Right lobe of liver (tissue), 6 donors: Measurements from ENCODE around the gene NAT16. TPM values are rescaled to one million over a fixed set of nuclear protein-coding genes. Genes with fewer than 3 reads are reported as not detected.
"Not testable (repeated sequence)": the region's sequence is repeated elsewhere in the genome, so short reads cannot be mapped to it uniquely, and the experiment has no call there.

Experiments
- ATAC-seq, 4 donors: fragments of 200-7000 bp; cut with Tn5 transposase; one replicate each; pipeline ENCODE4 v1.9.1; 2020; ENCODE audit warnings: mild to moderate bottlenecking in 4 of 4, moderate library complexity in 4 of 4
- DNase-seq, 3 donors: peaks; one replicate each; pipeline ENCODE4 v3.0.0-alpha.2; 2020
- H3K27ac ChIP-seq, 3 donors: fragments of 200-600 bp; one replicate each; pipeline ENCODE4 v1.8.0; 2022
- H3K27me3 ChIP-seq, 2 donors: fragments of 200-600 bp; one replicate each; pipeline ENCODE4 v1.8.0; 2022
- H3K36me3 ChIP-seq, 4 donors: fragments of 200-600 bp; sonication (generic) in 1 of 4; one replicate each; pipeline versions ENCODE4 v1.5.1 to v1.8.0; 2017 to 2022; ENCODE audit warnings: control low read depth in 1 of 4
- H3K4me1 ChIP-seq, 4 donors: fragments of 200-600 bp; sonication (generic) in 1 of 4; one replicate each; pipeline versions ENCODE4 v1.5.1 to v1.8.0; 2017 to 2022; ENCODE audit warnings: control low read depth in 1 of 4
- H3K4me3 ChIP-seq, 3 donors: fragments of 200-600 bp; one replicate each; pipeline ENCODE4 v1.8.0; 2022
- H3K9me3 ChIP-seq, 4 donors: fragments of 200-600 bp; sonication (generic) in 1 of 4; one replicate each; pipeline versions ENCODE4 v1.5.1 to v1.8.0; 2017 to 2022; ENCODE audit warnings: control low read depth in 1 of 4
- POLR2A ChIP-seq: fragments of 450-650 bp; IDR thresholded peaks from one replicate; pipeline ENCODE4 v1.6.1; 2017; ENCODE audit warnings: antibody characterized with exemption, mild to moderate bottlenecking
- WGBS: methylation state at CpG from one replicate; pipeline ENCODE4 v1.1.6; 2018; ENCODE audit warnings: low coverage, low lambda C conversion rate; ENCODE audit not compliant: insufficient coverage; ENCODE audit errors: missing lambda C conversion rate; 5-methylcytosine and 5-hydroxymethylcytosine counted together
- intact Hi-C, 2 donors: fragments of 100-400 bp; cut with DNase I; formaldehyde crosslinking; loops; one replicate each; pipeline versions ENCODE4 v1.11.2 to v1.14.1; 2022
- total RNA-seq, 6 experiments: library from RNA; depleted of rRNA in 2 of 6; stranded (reverse); fragments of >200 nt in 2 of 6; fragmentation: NEBNext Ultra II Directional in 3 of 6; extraction: Animal tissue kit (Norgen Biotek cat#: 25700) in 3 of 6; gene quantifications; one replicate each; pipeline versions ENCODE4 v1.1.0 to v1.2.4, GENCODE V29; 2016 to 2023
- TF ChIP-seq, protein P1 (sequence below), 4 donors: fragments of 200-600 bp in 3 of 4; fragments of 450-650 bp in 1 of 4; IDR thresholded peaks; one replicate each; pipeline versions ENCODE4 v1.5.1 to v1.8.0; 2016 to 2022; ENCODE audit warnings: antibody characterized with exemption in 4 of 4, mild to moderate bottlenecking in 2 of 4
- donor health status: DM: no; HTN: yes; CAD: no.
- donor health status: DM: no; HTN: no; CAD: no.
- donor health status: DM: no; HTN: no; CAD: no.
- donor health status: DM: no; HTN: yes; CAD: no.
- donor health status: DM: no; HTN: yes; CAD: no.

Gene NAT16
- total RNA-seq, 6 experiments from 2014 or later = not detected

GRCh38 chr7:101200862-101201599, 20.9 kb upstream of the NAT16 start, which contains the start of gene MOGAT3:
TSS of gene MOGAT3 (minus strand) at chr7:101201036. CDS start at chr7:101200854, 182 bp downstream.
- Histone ChIP-seq H3K27ac (peak within 1 kb of the TSS; percentile 50 to 66 (median 60)), H3K4me1 (peaks cover 0 to 11% (median 0%) of the 10 kb centered on the region in 4 donors), H3K27me3 (no peaks in the 10 kb centered on the region), H3K9me3 (no peaks in the 10 kb centered on the region), H3K36me3 (peaks cover 0 to 3% (median 0%) of the 10 kb centered on the region in 4 donors), H3K4me3 (peak within 1 kb of the TSS; percentile 45 to 56 (median 47))
- WGBS = 10% methylated on average over 18 of the region's 21 CpGs
- ATAC-seq (peak; percentile 78 to 87 (median 85)), DNase-seq (peak; percentile 79 to 84 (median 82))
- TF ChIP-seq, protein P1, sequence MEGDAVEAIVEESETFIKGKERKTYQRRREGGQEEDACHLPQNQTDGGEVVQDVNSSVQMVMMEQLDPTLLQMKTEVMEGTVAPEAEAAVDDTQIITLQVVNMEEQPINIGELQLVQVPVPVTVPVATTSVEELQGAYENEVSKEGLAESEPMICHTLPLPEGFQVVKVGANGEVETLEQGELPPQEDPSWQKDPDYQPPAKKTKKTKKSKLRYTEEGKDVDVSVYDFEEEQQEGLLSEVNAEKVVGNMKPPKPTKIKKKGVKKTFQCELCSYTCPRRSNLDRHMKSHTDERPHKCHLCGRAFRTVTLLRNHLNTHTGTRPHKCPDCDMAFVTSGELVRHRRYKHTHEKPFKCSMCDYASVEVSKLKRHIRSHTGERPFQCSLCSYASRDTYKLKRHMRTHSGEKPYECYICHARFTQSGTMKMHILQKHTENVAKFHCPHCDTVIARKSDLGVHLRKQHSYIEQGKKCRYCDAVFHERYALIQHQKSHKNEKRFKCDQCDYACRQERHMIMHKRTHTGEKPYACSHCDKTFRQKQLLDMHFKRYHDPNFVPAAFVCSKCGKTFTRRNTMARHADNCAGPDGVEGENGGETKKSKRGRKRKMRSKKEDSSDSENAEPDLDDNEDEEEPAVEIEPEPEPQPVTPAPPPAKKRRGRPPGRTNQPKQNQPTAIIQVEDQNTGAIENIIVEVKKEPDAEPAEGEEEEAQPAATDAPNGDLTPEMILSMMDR (IDR thresholded peaks at IDR 0.05) = no peak
- TF ChIP-seq POLR2A = peak; percentile 90
- intact Hi-C loops = no loop called here

GRCh38 chr7:101200504-101200861, 20.4 kb upstream of the NAT16 start:
- Histone ChIP-seq H3K9me3 (no peaks in the 10 kb centered on the region), H3K4me1 (peaks cover 0 to 11% (median 0%) of the 10 kb centered on the region in 4 donors), H3K36me3 (no peaks in the 10 kb centered on the region), H3K4me3 (peak overlapping the region; percentile 45 to 56 (median 47)), H3K27ac (peak overlapping the region; percentile 50 to 66 (median 60)), H3K27me3 (no peaks in the 10 kb centered on the region)
- TF ChIP-seq, protein P1 (IDR thresholded peaks at IDR 0.05) = no peak
- no peak for TF ChIP-seq POLR2A
- intact Hi-C loops = no loop called here
- ATAC-seq = peak; percentile 52 to 69 (median 66)
- 20% methylated on average over 1 of the region's 2 CpGs for WGBS
- no peak for DNase-seq

- not testable (repeated sequence) for H3K36me3 ChIP-seq, H3K9me3 ChIP-seq, ATAC-seq, DNase-seq, H3K27me3 ChIP-seq, H3K4me3 ChIP-seq, H3K27ac ChIP-seq
- intact Hi-C loops = loop anchor here (10.0 kb wide), 1 partner anchor 55 kb away; no protein-coding TSS in a partner anchor
- H3K4me1 ChIP-seq = peaks cover 0 to 11% (median 0%) of the 10 kb centered on the region in 4 donors
- WGBS = no CpG with 5 or more reads among the region's 10 CpGs
Measured at GRCh38 chr7:101199522-101199921, 19.4 kb upstream of the NAT16 start.

DNA sequence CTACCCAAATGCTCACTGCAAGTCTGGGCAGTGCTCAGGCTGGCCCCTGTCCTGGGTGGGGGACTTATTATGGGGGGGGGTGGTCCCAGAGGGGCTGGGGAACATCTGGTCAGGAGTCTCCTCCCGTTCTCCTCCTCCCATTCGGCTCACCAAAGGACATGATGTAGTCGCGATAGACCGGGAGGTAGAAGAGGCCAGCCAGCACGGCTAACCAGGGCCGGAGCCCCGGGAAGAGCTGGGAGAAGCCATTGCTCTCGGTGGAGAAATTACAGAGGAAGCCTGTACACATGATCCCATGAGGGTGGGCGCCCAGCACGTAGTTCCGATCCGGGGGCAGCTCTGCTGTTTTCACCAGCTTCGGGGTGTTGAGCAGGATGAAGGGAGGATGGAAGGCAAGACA, 18.4 kb upstream of the NAT16 start:
- TF ChIP-seq, protein P1 (IDR thresholded peaks at IDR 0.05) = no peak
- no peak for TF ChIP-seq POLR2A
- intact Hi-C loops = loop anchor here (10.0 kb wide), 1 partner anchor 54 kb away; no protein-coding TSS in a partner anchor
- H3K4me1 ChIP-seq = peaks cover 0 to 11% (median 0%) of the 10 kb centered on the region in 4 donors
- WGBS = 71% methylated on average over 12 of the region's 14 CpGs
- H3K36me3 ChIP-seq = no peaks in the 10 kb centered on the region
- DNase-seq (no peak), ATAC-seq (no peak)
- no peak overlapping the region for H3K4me3 ChIP-seq
- H3K27me3 ChIP-seq = no peaks in the 10 kb centered on the region
- no peak overlapping the region for H3K27ac ChIP-seq
- H3K9me3 ChIP-seq = no peaks in the 10 kb centered on the region

DNA sequence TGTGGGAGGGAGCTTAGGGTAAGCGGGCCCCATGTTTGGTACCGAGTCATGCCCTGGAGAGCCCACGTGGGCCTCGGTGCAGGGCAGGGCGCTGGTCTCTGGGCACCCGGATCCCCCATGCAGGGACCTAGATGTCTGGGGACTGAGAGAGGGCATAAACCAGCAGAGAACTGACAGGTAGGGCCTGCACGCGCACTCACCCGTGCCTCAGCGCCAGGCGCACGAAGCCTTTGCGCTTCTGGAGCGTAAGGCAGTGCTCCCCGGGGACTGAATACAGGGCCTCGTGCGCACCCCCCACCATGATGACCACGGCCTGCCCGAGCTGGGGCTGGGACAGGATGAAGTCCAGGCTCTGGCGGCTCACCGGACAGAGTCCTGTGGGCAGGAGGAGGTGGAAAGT, 17.9 kb upstream of the NAT16 start:
- Histone ChIP-seq H3K27me3 (no peaks in the 10 kb centered on the region), H3K4me1 (peaks cover 0 to 12% (median 0%) of the 10 kb centered on the region in 4 donors), H3K9me3 (no peaks in the 10 kb centered on the region), H3K27ac (no peak overlapping the region), H3K4me3 (no peak overlapping the region), H3K36me3 (no peaks in the 10 kb centered on the region)
- no peak for TF ChIP-seq POLR2A
- TF ChIP-seq, protein P1 (IDR thresholded peaks at IDR 0.05) = no peak
- intact Hi-C loops = loop anchor here (10.0 kb wide), 1 partner anchor 53 kb away; no protein-coding TSS in a partner anchor
- DNase-seq (no peak), ATAC-seq (no peak)
- WGBS = 80% methylated on average over 4 of the region's 21 CpGs
